ENCODE results near the gene MAP3K10. TPM values are rescaled to one million over a fixed set of nuclear protein-coding genes. Genes with fewer than 3 reads are reported as not detected.
A peak's percentile ranks its signal among the peaks of the same experiment; 100 is the strongest.
"Not testable (repeated sequence)": the region's sequence is repeated elsewhere in the genome, so short reads cannot be mapped to it uniquely, and the experiment has no call there.

The MAP3K10 gene
- polyA plus RNA-seq, 1 donor from 2014 or later = 18.3 TPM

DNA sequence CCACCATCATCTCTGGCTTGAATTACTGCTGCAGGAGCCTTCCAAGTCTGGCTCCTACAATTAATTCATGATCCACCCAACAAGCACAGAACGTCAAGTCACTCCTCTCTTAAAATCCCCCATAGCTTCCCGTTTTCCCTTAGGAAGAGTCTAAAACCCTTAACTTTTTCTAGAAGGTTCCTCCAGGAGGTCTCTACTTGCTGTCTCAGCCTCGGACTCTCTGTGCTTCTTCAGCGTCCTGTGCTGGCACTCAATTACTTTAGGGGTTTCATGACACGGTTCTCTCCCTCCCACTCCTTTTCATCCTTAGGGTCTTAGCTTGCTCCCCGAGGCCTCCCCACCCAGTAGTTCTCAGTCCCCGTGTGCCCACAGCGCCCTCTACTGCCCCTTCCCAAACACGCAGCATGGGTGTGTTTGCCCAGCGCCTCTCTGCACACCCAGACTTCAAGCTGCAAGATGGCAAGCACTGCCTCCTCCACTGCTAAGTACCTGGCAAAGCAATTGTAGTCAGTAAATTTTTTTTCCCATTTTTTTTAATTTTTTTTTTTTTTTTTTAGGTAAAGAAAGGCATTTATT lies 25.8 kb upstream of the MAP3K10 start:
- Histone ChIP-seq H3K9me3 (ENCODE audit: low read length) (no peaks in the 10 kb centered on the region), H3K9me2 (ENCODE audit: insufficient read depth, low read length) (no peaks in the 10 kb centered on the region), H3K9ac (ENCODE audit: low read length) (no peak overlapping the region), H4K20me1 (ENCODE audit: insufficient read depth) (no peaks in the 10 kb centered on the region), H3K36me3 (ENCODE audit: insufficient read depth, low read length) (no peaks in the 10 kb centered on the region), H3K4me2 (ENCODE audit: low read length) (no peak overlapping the region), H2AFZ (ENCODE audit: low read depth, low read length) (no peak overlapping the region), H3F3A (ENCODE audit: insufficient read depth, low read length, poor library complexity, severe bottlenecking) (no peaks in the 10 kb centered on the region), H3K27ac (ENCODE audit: low read length) (no peak overlapping the region), H3K79me2 (replicated peaks; ENCODE audit: insufficient read depth, low read length) (no peaks in the 10 kb centered on the region), H3K27me3 (ENCODE audit: insufficient read depth, low read depth, low read length) (no peaks in the 10 kb centered on the region), H3K4me3 (ENCODE audit: low read length) (no peak overlapping the region)
- TF ChIP-seq EP300 (conservative IDR thresholded peaks at IDR 0.05; ENCODE audit: poor library complexity, severe bottlenecking) (no peak), CTCF (IDR thresholded peaks at IDR 0.05; ENCODE audit: poor library complexity, severe bottlenecking) (peak; percentile 25)

DNA sequence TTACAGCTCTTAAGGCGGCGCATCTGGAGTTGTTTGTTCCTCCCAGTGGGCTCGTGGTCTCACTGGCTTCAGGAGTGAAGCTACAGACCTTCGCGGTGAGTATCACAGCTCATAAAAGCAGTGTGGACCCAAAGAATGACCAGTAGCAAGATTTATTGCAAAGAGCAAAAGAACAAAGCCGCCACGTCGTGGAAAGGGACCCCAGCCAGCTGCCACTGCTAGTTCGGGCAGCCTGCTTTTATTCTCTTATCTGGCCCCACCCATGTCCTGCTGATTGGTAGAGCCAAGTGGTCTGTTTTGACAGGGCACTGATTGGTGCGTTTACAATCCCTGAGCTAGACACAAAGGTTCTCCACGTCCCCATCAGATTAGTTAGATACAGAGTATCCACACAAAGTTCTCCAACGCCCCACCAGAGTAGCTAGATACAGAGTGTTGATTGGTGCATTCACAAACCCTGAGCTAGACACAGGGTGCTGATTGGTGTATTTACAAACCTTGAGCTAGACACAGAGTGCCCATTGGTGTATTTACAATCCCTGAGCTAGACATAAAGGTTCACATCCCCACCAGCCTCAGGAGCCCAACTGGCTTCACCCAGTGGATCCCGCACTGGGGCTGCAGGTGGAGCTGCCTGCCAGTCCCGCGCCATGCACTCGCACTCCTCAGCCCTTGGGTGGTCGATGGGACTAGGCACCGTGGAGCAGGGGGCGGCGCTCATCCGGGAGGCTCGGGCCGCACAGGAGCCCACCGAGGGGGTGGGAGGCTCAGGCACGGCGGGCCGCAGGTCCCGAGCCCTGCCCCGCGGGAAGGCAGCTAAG lies 21.5 kb upstream of the MAP3K10 start:
- H4K20me1 ChIP-seq (ENCODE audit: insufficient read depth); H3K9me3 ChIP-seq (ENCODE audit: low read length); H3K9ac ChIP-seq (ENCODE audit: low read length); H3K27ac ChIP-seq (ENCODE audit: low read length); H3F3A ChIP-seq (ENCODE audit: insufficient read depth, low read length, poor library complexity, severe bottlenecking); H3K36me3 ChIP-seq (ENCODE audit: insufficient read depth, low read length); H3K27me3 ChIP-seq (ENCODE audit: insufficient read depth, low read depth, low read length); H3K9me2 ChIP-seq (ENCODE audit: insufficient read depth, low read length); H3K4me3 ChIP-seq (ENCODE audit: low read length); H2AFZ ChIP-seq (ENCODE audit: low read depth, low read length); H3K79me2 ChIP-seq (replicated peaks; ENCODE audit: insufficient read depth, low read length); H3K4me2 ChIP-seq (ENCODE audit: low read length): not testable (repeated sequence)

GRCh38 chr19:40170303-40170989 lies 20.8 kb upstream of the MAP3K10 start:
- not testable (repeated sequence) for H3K9me2 ChIP-seq (ENCODE audit: insufficient read depth, low read length); H3K79me2 ChIP-seq (replicated peaks; ENCODE audit: insufficient read depth, low read length); H3K27me3 ChIP-seq (ENCODE audit: insufficient read depth, low read depth, low read length); H3K4me2 ChIP-seq (ENCODE audit: low read length); H3F3A ChIP-seq (ENCODE audit: insufficient read depth, low read length, poor library complexity, severe bottlenecking); H3K9ac ChIP-seq (ENCODE audit: low read length); H2AFZ ChIP-seq (ENCODE audit: low read depth, low read length); H4K20me1 ChIP-seq (ENCODE audit: insufficient read depth); H3K9me3 ChIP-seq (ENCODE audit: low read length); H3K4me3 ChIP-seq (ENCODE audit: low read length); H3K27ac ChIP-seq (ENCODE audit: low read length); H3K36me3 ChIP-seq (ENCODE audit: insufficient read depth, low read length)

GRCh38 chr19:40171293-40171692 lies 19.9 kb upstream of the MAP3K10 start:
- not testable (repeated sequence) for H3K4me3 ChIP-seq (ENCODE audit: low read length); H3F3A ChIP-seq (ENCODE audit: insufficient read depth, low read length, poor library complexity, severe bottlenecking); H3K4me2 ChIP-seq (ENCODE audit: low read length); H3K9ac ChIP-seq (ENCODE audit: low read length); H3K9me3 ChIP-seq (ENCODE audit: low read length); H3K36me3 ChIP-seq (ENCODE audit: insufficient read depth, low read length); H3K9me2 ChIP-seq (ENCODE audit: insufficient read depth, low read length); H4K20me1 ChIP-seq (ENCODE audit: insufficient read depth); H3K27ac ChIP-seq (ENCODE audit: low read length); H2AFZ ChIP-seq (ENCODE audit: low read depth, low read length); H3K79me2 ChIP-seq (replicated peaks; ENCODE audit: insufficient read depth, low read length); H3K27me3 ChIP-seq (ENCODE audit: insufficient read depth, low read depth, low read length)

Data from neural cell (in vitro differentiated cells).